ENCODE results near the gene IRF2BP1.

The IRF2BP1 gene

DNA sequence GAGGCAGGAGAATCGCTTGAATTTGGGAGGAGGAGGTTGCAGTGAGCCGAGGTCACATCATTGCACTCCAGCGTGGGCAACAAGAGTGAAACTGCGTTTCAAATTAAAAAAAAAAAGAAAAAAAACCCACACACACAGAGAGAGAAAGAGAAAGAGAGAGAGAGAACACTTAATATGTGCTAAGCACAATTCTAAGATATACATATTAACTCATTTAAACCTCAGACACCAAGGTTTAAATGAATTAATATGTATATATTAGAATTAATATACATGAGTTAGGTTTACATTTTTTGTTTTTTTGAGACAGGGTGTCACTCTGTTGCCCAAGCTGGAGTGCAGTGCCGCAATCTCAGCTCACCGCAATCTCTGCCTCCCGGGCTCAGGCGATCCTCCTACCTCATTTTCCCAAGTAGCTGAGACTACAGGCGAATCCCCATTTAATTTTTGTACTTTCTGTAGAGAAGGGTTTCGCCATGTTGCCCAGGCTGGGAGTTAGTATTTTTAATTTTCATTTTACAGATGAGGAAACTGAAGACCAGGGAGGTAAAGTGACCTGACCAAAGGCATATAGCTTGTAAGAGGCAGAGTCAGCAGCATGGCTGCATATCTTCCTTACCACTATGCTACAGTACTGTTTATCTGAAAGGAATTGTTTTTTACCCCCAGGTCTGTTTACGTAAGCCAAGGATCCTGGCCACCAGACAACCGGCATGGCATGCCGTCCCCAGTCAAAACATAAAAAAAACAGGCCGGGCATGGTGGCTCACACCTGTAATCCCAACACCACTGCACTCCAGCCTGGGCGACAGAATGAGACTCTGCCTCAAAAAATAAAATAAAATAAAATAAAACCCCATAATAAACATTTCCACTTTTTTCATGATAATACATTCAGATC lies 25.3 kb downstream of the IRF2BP1 start:
- no peak for DNase-seq (ENCODE audit: low spot score)

- DNase-seq (ENCODE audit: low spot score): no peak
Measured at GRCh38 chr19:45854167-45854778, 31.7 kb downstream of the IRF2BP1 start.

- no peak for DNase-seq (ENCODE audit: low spot score)
Measured at GRCh38 chr19:45852983-45853382, 33.0 kb downstream of the IRF2BP1 start.

DNA sequence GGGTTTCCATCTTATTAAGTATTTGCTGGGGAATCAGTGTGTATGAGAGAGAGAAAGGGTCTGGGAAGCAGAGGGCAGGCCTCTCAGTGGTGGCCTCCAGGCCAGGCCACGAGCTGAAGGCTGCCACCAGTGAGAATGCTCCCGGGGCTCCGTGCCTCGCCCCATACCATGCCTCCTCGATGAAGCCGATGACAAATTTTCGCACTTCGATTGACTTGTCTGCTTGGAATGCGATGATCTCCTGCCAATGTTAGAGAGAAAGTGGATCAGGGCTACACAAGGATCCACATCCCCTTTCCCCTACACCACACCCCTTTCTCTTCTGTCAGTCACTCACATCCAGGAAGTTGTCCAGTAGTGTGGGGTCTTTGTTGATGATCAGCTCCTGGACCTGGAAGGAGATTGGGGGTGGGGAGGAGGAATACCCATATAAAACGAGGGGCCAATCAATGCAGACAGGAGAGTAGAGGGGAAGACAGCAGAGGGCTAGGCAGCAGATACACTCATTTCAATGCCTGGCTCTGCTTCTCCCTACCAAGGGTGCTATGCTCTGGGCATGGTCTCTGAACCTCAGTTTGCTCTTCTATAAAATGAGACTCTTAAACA lies 33.7 kb downstream of the IRF2BP1 start:
- DNase-seq (ENCODE audit: low spot score): no peak

DNA sequence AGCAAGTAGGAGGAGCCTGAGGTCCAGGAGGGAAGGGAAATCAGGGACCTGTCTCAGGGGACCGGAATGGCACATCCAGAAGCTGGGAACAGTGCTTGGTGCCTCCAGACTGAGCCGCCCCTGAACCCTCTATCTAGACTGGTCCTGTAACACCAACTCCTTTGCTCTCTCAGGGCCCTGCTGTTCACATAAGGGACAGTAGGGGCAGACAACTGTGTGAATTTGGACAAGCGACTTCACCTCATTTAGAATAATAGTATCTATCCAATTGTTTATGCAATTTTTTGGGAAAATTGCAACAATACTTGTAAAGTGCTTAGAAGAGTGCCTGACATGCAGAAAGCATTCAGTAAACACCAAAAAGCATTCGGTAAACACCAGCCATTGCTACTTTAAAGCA lies 37.0 kb downstream of the IRF2BP1 start:
- no peak for DNase-seq (ENCODE audit: low spot score)

GRCh38 chr19:45847663-45848062 lies 38.3 kb downstream of the IRF2BP1 start:
- DNase-seq (ENCODE audit: low spot score): no peak

GRCh38 chr19:45842198-45842597 lies 43.7 kb downstream of the IRF2BP1 start:
- DNase-seq (ENCODE audit: low spot score): no peak

GRCh38 chr19:45834970-45835369 lies 51.0 kb downstream of the IRF2BP1 start:
- DNase-seq (ENCODE audit: low spot score): no peak
